ENCODE measurements around the gene PM20D1. TPM values are rescaled to one million over a fixed set of nuclear protein-coding genes. Genes with fewer than 3 reads are reported as not detected.
A peak's percentile ranks its signal among the peaks of the same experiment; 100 is the strongest.

The PM20D1 gene
- total RNA-seq, 1 donor from 2014 or later, result not detected

GRCh38 chr1:205813755-205814058 is 36.2 kb downstream of the PM20D1 start:
- H3K9ac ChIP-seq (ENCODE audit: low read length), result peak overlapping the region; percentile 86
- H3K36me3 Mint-ChIP-seq (ENCODE audit: low read depth, unreplicated experiment), result peaks cover 8% of the 10 kb centered on the region
- peaks cover 6% of the 10 kb centered on the region for H3K27me3 Mint-ChIP-seq (ENCODE audit: low read depth, unreplicated experiment)
- peaks cover 32% of the 10 kb centered on the region for H4K20me1 ChIP-seq (ENCODE audit: insufficient read depth, low read length)
- H3K4me2 ChIP-seq (ENCODE audit: low read length), result peak overlapping the region; percentile 96
- no peaks in the 10 kb centered on the region for H3K9me3 ChIP-seq (ENCODE audit: insufficient read depth, low read depth, low read length)
- H2AFZ ChIP-seq (ENCODE audit: low read depth, low read length), result peak overlapping the region; percentile 98
- peaks cover 12% of the 10 kb centered on the region for H3K4me1 Mint-ChIP-seq (ENCODE audit: low read depth, unreplicated experiment)
- no peaks in the 10 kb centered on the region for H3K36me3 ChIP-seq (ENCODE audit: insufficient read depth, low read length)
- peak overlapping the region; percentile 91 for H3K4me3 Mint-ChIP-seq (ENCODE audit: unreplicated experiment)
- H3K27ac Mint-ChIP-seq (ENCODE audit: unreplicated experiment), result peak overlapping the region; percentile 90
- peaks cover 18% of the 10 kb centered on the region for H3K4me1 ChIP-seq (ENCODE audit: insufficient read depth, low read length)
- H3K27ac ChIP-seq (ENCODE audit: low read depth, low read length), result peak overlapping the region; percentile 40
- no peaks in the 10 kb centered on the region for H3K27me3 ChIP-seq (ENCODE audit: insufficient read depth, low read length)
- peaks cover 22% of the 10 kb centered on the region for H3K79me2 ChIP-seq (ENCODE audit: insufficient read depth, low read length)
- no peak for TF ChIP-seq EZH2 (IDR thresholded peaks at IDR 0.05; ENCODE audit: insufficient read depth, low read length)
- TF ChIP-seq, protein P1, sequence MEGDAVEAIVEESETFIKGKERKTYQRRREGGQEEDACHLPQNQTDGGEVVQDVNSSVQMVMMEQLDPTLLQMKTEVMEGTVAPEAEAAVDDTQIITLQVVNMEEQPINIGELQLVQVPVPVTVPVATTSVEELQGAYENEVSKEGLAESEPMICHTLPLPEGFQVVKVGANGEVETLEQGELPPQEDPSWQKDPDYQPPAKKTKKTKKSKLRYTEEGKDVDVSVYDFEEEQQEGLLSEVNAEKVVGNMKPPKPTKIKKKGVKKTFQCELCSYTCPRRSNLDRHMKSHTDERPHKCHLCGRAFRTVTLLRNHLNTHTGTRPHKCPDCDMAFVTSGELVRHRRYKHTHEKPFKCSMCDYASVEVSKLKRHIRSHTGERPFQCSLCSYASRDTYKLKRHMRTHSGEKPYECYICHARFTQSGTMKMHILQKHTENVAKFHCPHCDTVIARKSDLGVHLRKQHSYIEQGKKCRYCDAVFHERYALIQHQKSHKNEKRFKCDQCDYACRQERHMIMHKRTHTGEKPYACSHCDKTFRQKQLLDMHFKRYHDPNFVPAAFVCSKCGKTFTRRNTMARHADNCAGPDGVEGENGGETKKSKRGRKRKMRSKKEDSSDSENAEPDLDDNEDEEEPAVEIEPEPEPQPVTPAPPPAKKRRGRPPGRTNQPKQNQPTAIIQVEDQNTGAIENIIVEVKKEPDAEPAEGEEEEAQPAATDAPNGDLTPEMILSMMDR (IDR thresholded peaks at IDR 0.05; ENCODE audit: insufficient read depth, low read depth, low read length), result no peak
- peak; percentile 52 for DNase-seq (ENCODE audit: low read depth)
- no peak for FAIRE-seq
- H3K4me3 ChIP-seq (ENCODE audit: insufficient read depth, low read depth, low read length), result peak overlapping the region; percentile 78
- H3K9me3 Mint-ChIP-seq (ENCODE audit: unreplicated experiment), result no peaks in the 10 kb centered on the region

GRCh38 chr1:205812878-205813754 is 36.8 kb downstream of the PM20D1 start, which contains the start of gene SLC41A1:
TSS of gene SLC41A1 (minus strand) at chr1:205813198. CDS start at chr1:205810441, 2,757 bp downstream.
- H3K27ac Mint-ChIP-seq (ENCODE audit: unreplicated experiment), result peak within 1 kb of the TSS; percentile 90
- Histone ChIP-seq H3K4me1 (ENCODE audit: insufficient read depth, low read length) (peaks cover 18% of the 10 kb centered on the region), H3K9ac (ENCODE audit: low read length) (peak within 1 kb of the TSS; percentile 86), H3K27ac (ENCODE audit: low read depth, low read length) (peak within 1 kb of the TSS; percentile 51), H3K9me3 (ENCODE audit: insufficient read depth, low read depth, low read length) (no peaks in the 10 kb centered on the region), H4K20me1 (ENCODE audit: insufficient read depth, low read length) (peaks cover 38% of the 10 kb centered on the region), H3K27me3 (ENCODE audit: insufficient read depth, low read length) (no peaks in the 10 kb centered on the region), H3K4me3 (ENCODE audit: insufficient read depth, low read depth, low read length) (peak within 1 kb of the TSS; percentile 78), H3K79me2 (ENCODE audit: insufficient read depth, low read length) (peaks cover 28% of the 10 kb centered on the region), H3K36me3 (ENCODE audit: insufficient read depth, low read length) (no peaks in the 10 kb centered on the region), H3K4me2 (ENCODE audit: low read length) (peak within 1 kb of the TSS; percentile 96), H2AFZ (ENCODE audit: low read depth, low read length) (peak within 1 kb of the TSS; percentile 98)
- H3K9me3 Mint-ChIP-seq (ENCODE audit: unreplicated experiment), result no peaks in the 10 kb centered on the region
- peak within 1 kb of the TSS; percentile 93 for H3K4me3 Mint-ChIP-seq (ENCODE audit: unreplicated experiment)
- DNase-seq (ENCODE audit: low read depth) (peak; percentile 74), FAIRE-seq (no peak)
- H3K36me3 Mint-ChIP-seq (ENCODE audit: low read depth, unreplicated experiment), result peaks cover 8% of the 10 kb centered on the region
- TF ChIP-seq, protein P1 (IDR thresholded peaks at IDR 0.05; ENCODE audit: insufficient read depth, low read depth, low read length), result no peak
- TF ChIP-seq EZH2 (IDR thresholded peaks at IDR 0.05; ENCODE audit: insufficient read depth, low read length), result no peak
- peaks cover 12% of the 10 kb centered on the region for H3K4me1 Mint-ChIP-seq (ENCODE audit: low read depth, unreplicated experiment)
- peaks cover 6% of the 10 kb centered on the region for H3K27me3 Mint-ChIP-seq (ENCODE audit: low read depth, unreplicated experiment)
